RWPE2 (cell line): ENCODE results near the gene CEP89.
"Not testable (repeated sequence)": the region's sequence is repeated elsewhere in the genome, so short reads cannot be mapped to it uniquely, and the experiment has no call there.

Experiments used
- ATAC-seq: fragments of 200-7000 bp; cut with Tn5 transposase; 3 replicates; pipeline ENCODE4 v1.9.1; 2021; ENCODE audit warnings: low read depth
- DNase-seq: peaks from one replicate; pipeline ENCODE4 v3.0.0-alpha.2; 2020; ENCODE audit warnings: low spot score
- H3K27ac ChIP-seq: fragments of 450-650 bp; 2 replicates; pipeline ENCODE4 v1.5.1; 2017; ENCODE audit warnings: mild to moderate bottlenecking; ENCODE audit not compliant: poor library complexity, severe bottlenecking
- H3K27me3 ChIP-seq: fragments of 250-450 bp; sonication (Bioruptor Pico); 2 replicates; pipeline ENCODE4 v1.5.1; 2021; ENCODE audit warnings: mild to moderate bottlenecking, moderate library complexity; ENCODE audit not compliant: insufficient read depth, poor library complexity, severe bottlenecking
- H3K36me3 ChIP-seq: fragments of 250-450 bp; sonication (Bioruptor Pico); 2 replicates; pipeline ENCODE4 v1.5.1; 2020; ENCODE audit warnings: low read depth, mild to moderate bottlenecking, moderate library complexity
- H3K4me1 ChIP-seq: fragments of 250-450 bp; sonication (Bioruptor Pico); 2 replicates; pipeline ENCODE4 v1.5.1; 2021; ENCODE audit warnings: mild to moderate bottlenecking, moderate library complexity; ENCODE audit not compliant: insufficient read depth, poor library complexity, severe bottlenecking
- H3K4me3 ChIP-seq: fragments of 250-450 bp; sonication (Bioruptor Pico); 2 replicates; pipeline ENCODE4 v1.5.1; 2021; ENCODE audit warnings: mild to moderate bottlenecking, moderate library complexity; ENCODE audit not compliant: severe bottlenecking
- H3K9me3 ChIP-seq: fragments of 250-450 bp; sonication (Bioruptor Pico); 2 replicates; pipeline ENCODE4 v1.5.1; 2021; ENCODE audit warnings: mild to moderate bottlenecking, moderate library complexity; ENCODE audit not compliant: severe bottlenecking
- CTCF ChIP-seq: fragments of 450-650 bp; IDR thresholded peaks from one replicate; pipeline ENCODE4 v1.5.1; 2017; ENCODE audit warnings: mild to moderate bottlenecking, moderate library complexity; ENCODE audit not compliant: poor library complexity, severe bottlenecking

The CEP89 gene

GRCh38 chr19:32887572-32888215 is 84.1 kb downstream of the CEP89 start:
- ATAC-seq (no peak), DNase-seq (no peak)
- no peaks in the 10 kb centered on the region for H3K4me1 ChIP-seq
- H3K9me3 ChIP-seq, result peaks cover 2% of the 10 kb centered on the region
- H3K27ac ChIP-seq, result no peak overlapping the region
- TF ChIP-seq CTCF, result no peak
- H3K27me3 ChIP-seq, result no peaks in the 10 kb centered on the region
- peaks cover 4% of the 10 kb centered on the region; the same call in 1 of the 2 replicates for H3K36me3 ChIP-seq
- H3K4me3 ChIP-seq, result no peak overlapping the region

- Histone ChIP-seq H3K4me1 (no peaks in the 10 kb centered on the region), H3K36me3 (no peaks in the 10 kb centered on the region), H3K9me3 (no peaks in the 10 kb centered on the region), H3K4me3 (no peak overlapping the region), H3K27me3 (no peaks in the 10 kb centered on the region), H3K27ac (no peak overlapping the region)
- no peak for TF ChIP-seq CTCF
- DNase-seq (no peak), ATAC-seq (no peak)
These were observed 85.5 kb downstream of the CEP89 start for GRCh38 chr19:32886241-32886640.

- not testable (repeated sequence) for H3K27ac ChIP-seq, DNase-seq, H3K27me3 ChIP-seq, H3K9me3 ChIP-seq, H3K4me1 ChIP-seq, H3K36me3 ChIP-seq, H3K4me3 ChIP-seq, ATAC-seq
These were observed 86.5 kb downstream of the CEP89 start for GRCh38 chr19:32885255-32885654.

- no peak for ATAC-seq
- DNase-seq, result no peak
- no peak for TF ChIP-seq CTCF
These were observed 90.0 kb downstream of the CEP89 start for GRCh38 chr19:32881766-32882165.

DNA sequence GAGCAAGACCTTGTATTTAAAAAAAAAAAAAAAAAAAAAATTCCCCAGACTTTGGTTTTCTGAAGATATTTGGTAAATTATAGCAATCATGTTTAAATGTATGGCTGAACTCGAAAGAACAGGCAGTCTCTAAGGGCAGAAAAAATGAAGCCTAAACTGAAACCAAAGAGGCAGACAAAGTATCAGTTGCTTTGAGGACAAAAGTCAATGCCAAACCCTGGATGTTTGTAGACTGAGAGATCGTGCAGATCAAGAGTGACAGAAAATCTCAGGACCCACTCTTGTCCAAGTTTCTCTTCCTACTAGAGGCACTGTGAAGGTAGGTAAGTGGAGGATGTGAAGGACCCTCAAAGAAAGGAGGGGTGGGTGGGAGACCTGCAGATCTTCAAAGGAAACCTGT is 91.1 kb downstream of the CEP89 start:
- DNase-seq (no peak), ATAC-seq (no peak)
- Histone ChIP-seq H3K9me3 (no peaks in the 10 kb centered on the region), H3K36me3 (no peaks in the 10 kb centered on the region), H3K4me3 (no peak overlapping the region), H3K27ac (no peak overlapping the region), H3K4me1 (no peaks in the 10 kb centered on the region), H3K27me3 (no peaks in the 10 kb centered on the region)
- no peak for TF ChIP-seq CTCF

More at GRCh38 chr19:32881766-32882165, 90.0 kb downstream of the CEP89 start:
- no peaks in the 10 kb centered on the region for H3K9me3 ChIP-seq
- H3K4me1 ChIP-seq, result no peaks in the 10 kb centered on the region
- H3K27me3 ChIP-seq, result no peaks in the 10 kb centered on the region
- H3K4me3 ChIP-seq, result no peak overlapping the region
- H3K27ac ChIP-seq, result no peak overlapping the region
- H3K36me3 ChIP-seq, result no peaks in the 10 kb centered on the region
